RPMI7951 (cell line): ENCODE measurements around the gene COL6A6. TPM values are rescaled to one million over a fixed set of nuclear protein-coding genes. Genes with fewer than 3 reads are reported as not detected.

Source experiments
- DNase-seq: peaks from one replicate; pipeline ENCODE4 v3.0.0-alpha.2; 2012; ENCODE audit warnings: low read depth
- total RNA-seq: library from RNA; depleted of rRNA; stranded (reverse); fragments of >200 nt; shearing (Covaris generic); gene quantifications from 2 replicates; pipeline ENCODE4 v1.2.3, GENCODE V29; 2014; rRNA removed

Gene COL6A6
- total RNA-seq, result not detected in 2 replicates

GRCh38 chr3:130516645-130517512 is at the start of gene COL6A6:
Gene COL6A6 (plus strand): TSS chr3:130517177. CDS start chr3:130560365, 43,188 bp downstream.
- DNase-seq, result no peak

- DNase-seq, result no peak
Observed at GRCh38 chr3:130468311-130468710, 48.7 kb upstream of the COL6A6 start.

GRCh38 chr3:130470126-130470525 is 46.9 kb upstream of the COL6A6 start:
- no peak for DNase-seq

GRCh38 chr3:130473416-130473815 is 43.6 kb upstream of the COL6A6 start:
- DNase-seq, result no peak

GRCh38 chr3:130480736-130481135 is 36.2 kb upstream of the COL6A6 start:
- DNase-seq, result no peak

GRCh38 chr3:130488288-130488687 is 28.7 kb upstream of the COL6A6 start:
- DNase-seq, result no peak

GRCh38 chr3:130488769-130489450 is 28.1 kb upstream of the COL6A6 start:
- no peak for DNase-seq

- DNase-seq, result no peak
Observed at GRCh38 chr3:130490241-130490640, 26.7 kb upstream of the COL6A6 start.

GRCh38 chr3:130491431-130491830 is 25.5 kb upstream of the COL6A6 start:
- DNase-seq, result no peak

GRCh38 chr3:130504701-130505100 is 12.3 kb upstream of the COL6A6 start:
- DNase-seq, result no peak

- DNase-seq, result no peak
Observed at GRCh38 chr3:130506031-130506430, 10.9 kb upstream of the COL6A6 start.

GRCh38 chr3:130507746-130508145 is 9.2 kb upstream of the COL6A6 start:
- DNase-seq, result no peak

- no peak for DNase-seq
Observed at GRCh38 chr3:130509008-130509407, 8.0 kb upstream of the COL6A6 start.

GRCh38 chr3:130514681-130515080 is 2.3 kb upstream of the COL6A6 start:
- DNase-seq, result no peak

- DNase-seq, result no peak
Observed at GRCh38 chr3:130515755-130516154, 1.2 kb upstream of the COL6A6 start.

- DNase-seq, result no peak
Observed at GRCh38 chr3:130517602-130518001, 625 bp downstream of the COL6A6 start.

GRCh38 chr3:130519754-130520153 is 2.8 kb downstream of the COL6A6 start:
- no peak for DNase-seq

GRCh38 chr3:130522399-130522798 is 5.4 kb downstream of the COL6A6 start:
- DNase-seq, result no peak

GRCh38 chr3:130527426-130527825 is 10.4 kb downstream of the COL6A6 start:
- no peak for DNase-seq

GRCh38 chr3:130528120-130528519 is 11.1 kb downstream of the COL6A6 start:
- DNase-seq, result no peak

GRCh38 chr3:130529486-130530215 is 12.7 kb downstream of the COL6A6 start:
- DNase-seq, result no peak

- no peak for DNase-seq
Observed at GRCh38 chr3:130533247-130533646, 16.3 kb downstream of the COL6A6 start.
